HepG2 (cell line): ENCODE data around the gene SELENOM. TPM values are rescaled to one million over a fixed set of nuclear protein-coding genes. Genes with fewer than 3 reads are reported as not detected.

ENCODE experiments used
- ERF ChIP-seq: IDR thresholded peaks from 2 replicates; pipeline ENCODE4 v1.6.1; 2018; ENCODE audit warnings: missing biosample characterization, missing genetic modification reagents
- FOXA1 ChIP-seq, 2 experiments: fragments of 450-650 bp in 1 of 2; sonication (generic) in 1 of 2; formaldehyde crosslinking in 1 of 2; IDR thresholded peaks; 2 replicates each; pipeline versions ENCODE4 v1.4.0 to v1.6.1; 2016 to 2020; ENCODE audit warnings: missing genetic modification reagents in 1 of 2
- LCORL ChIP-seq, 2 experiments: fragments of 450-650 bp in 1 of 2; sonication (generic) in 1 of 2; formaldehyde crosslinking in 1 of 2; IDR thresholded peaks; 2 replicates each; pipeline versions ENCODE4 v1.5.0 to v1.6.1; 2017 to 2020; ENCODE audit warnings: antibody characterized with exemption in 1 of 2, missing genetic modification reagents in 1 of 2
- NCOA2 ChIP-seq: sonication (generic); formaldehyde crosslinking; IDR thresholded peaks from 2 replicates; pipeline ENCODE4 v1.8.0; 2022; ENCODE audit warnings: inconsistent platforms
- NFE2L1 ChIP-seq: sonication (generic); formaldehyde crosslinking; IDR thresholded peaks from 2 replicates; pipeline ENCODE4 v1.4.0; 2020; ENCODE audit warnings: missing genetic modification reagents, mild to moderate bottlenecking, borderline replicate concordance
- NFRKB ChIP-seq: fragments of 450-650 bp; IDR thresholded peaks from 2 replicates; pipeline ENCODE4 v1.6.1; 2017
- NFYB ChIP-seq: sonication (generic); formaldehyde crosslinking; IDR thresholded peaks from 2 replicates; pipeline ENCODE4 v1.4.0; 2020; ENCODE audit warnings: missing genetic modification reagents
- PAWR ChIP-seq: sonication (generic); formaldehyde crosslinking; IDR thresholded peaks from 2 replicates; pipeline ENCODE4 v1.4.0; 2020; ENCODE audit warnings: missing genetic modification reagents, mild to moderate bottlenecking, borderline replicate concordance
- PHF5A ChIP-seq: IDR thresholded peaks from one replicate; pipeline ENCODE4 v1.6.1; 2018; ENCODE audit warnings: low read depth, missing genetic modification reagents; ENCODE audit not compliant: unreplicated experiment
- PLSCR1 ChIP-seq: sonication (generic); formaldehyde crosslinking; IDR thresholded peaks from 2 replicates; pipeline ENCODE4 v1.5.0; 2020; ENCODE audit warnings: missing genetic modification reagents, mild to moderate bottlenecking, borderline replicate concordance
- TEAD3 ChIP-seq: optimal IDR thresholded peaks from 2 replicates; pipeline ENCODE3; 2016; ENCODE audit warnings: borderline replicate concordance
- ZNF260 ChIP-seq: sonication (generic); formaldehyde crosslinking; IDR thresholded peaks from 2 replicates; pipeline ENCODE4 v1.4.0; 2020; ENCODE audit warnings: missing genetic modification reagents, low read depth, mild to moderate bottlenecking, borderline replicate concordance
- ZNF749 ChIP-seq: sonication (generic); formaldehyde crosslinking; IDR thresholded peaks from 2 replicates; pipeline ENCODE4 v1.8.0; 2022; ENCODE audit warnings: mild to moderate bottlenecking, missing genetic modification reagents, moderate library complexity, borderline replicate concordance
- ZSCAN25 ChIP-seq: sonication (generic); formaldehyde crosslinking; IDR thresholded peaks from 2 replicates; pipeline ENCODE4 v1.8.0; 2022; ENCODE audit warnings: mild to moderate bottlenecking, missing genetic modification reagents
- polyA plus RNA-seq, 8 experiments: library from polyadenylated mRNA; depleted of rRNA in 3 of 8; stranded (reverse) in 7 of 8; unstranded in 1 of 8; fragments of >200 nt; fragmentation: Illumina TruSeq in 4 of 8; extraction: Trizol in 4 of 8; gene quantifications; 2 replicates each; pipeline versions ENCODE4 v1.2.1 to v1.2.3, GENCODE V29; 2011 to 2016; ENCODE audit warnings: low read depth in 4 of 8, missing spikeins in 1 of 8, mixed read lengths in 1 of 8; ENCODE audit not compliant: insufficient read depth in 1 of 8
- total RNA-seq, 5 experiments: library from RNA; depleted of rRNA; stranded (reverse); fragments of >200 nt; fragmentation: Illumina TruSeq; extraction: Trizol; gene quantifications; 2 replicates each; pipeline ENCODE4 v1.2.3, GENCODE V29; 2016; ENCODE audit warnings: low read depth in 1 of 5
- TF ChIP-seq, protein P1 (sequence below): sonication (generic); formaldehyde crosslinking; IDR thresholded peaks from 2 replicates; pipeline ENCODE4 v1.4.0; 2020; ENCODE audit warnings: missing genetic modification reagents
- TF ChIP-seq, protein P2 (sequence below): sonication (generic); formaldehyde crosslinking; IDR thresholded peaks from 2 replicates; pipeline ENCODE4 v1.5.1; 2020; ENCODE audit warnings: mild to moderate bottlenecking, missing genetic modification reagents, moderate library complexity
- TF ChIP-seq, protein P3 (sequence below): sonication (generic); IDR thresholded peaks from 2 replicates; pipeline ENCODE4 v1.6.1; 2016; ENCODE audit warnings: low read depth, borderline replicate concordance

The SELENOM gene
- total and polyA plus RNA-seq, 2 of the 13 experiments (the other 11 are each of a cell fraction or from before 2014, with no cell fraction given), result 4.1 to 4.3 TPM

- TF ChIP-seq, protein P1, sequence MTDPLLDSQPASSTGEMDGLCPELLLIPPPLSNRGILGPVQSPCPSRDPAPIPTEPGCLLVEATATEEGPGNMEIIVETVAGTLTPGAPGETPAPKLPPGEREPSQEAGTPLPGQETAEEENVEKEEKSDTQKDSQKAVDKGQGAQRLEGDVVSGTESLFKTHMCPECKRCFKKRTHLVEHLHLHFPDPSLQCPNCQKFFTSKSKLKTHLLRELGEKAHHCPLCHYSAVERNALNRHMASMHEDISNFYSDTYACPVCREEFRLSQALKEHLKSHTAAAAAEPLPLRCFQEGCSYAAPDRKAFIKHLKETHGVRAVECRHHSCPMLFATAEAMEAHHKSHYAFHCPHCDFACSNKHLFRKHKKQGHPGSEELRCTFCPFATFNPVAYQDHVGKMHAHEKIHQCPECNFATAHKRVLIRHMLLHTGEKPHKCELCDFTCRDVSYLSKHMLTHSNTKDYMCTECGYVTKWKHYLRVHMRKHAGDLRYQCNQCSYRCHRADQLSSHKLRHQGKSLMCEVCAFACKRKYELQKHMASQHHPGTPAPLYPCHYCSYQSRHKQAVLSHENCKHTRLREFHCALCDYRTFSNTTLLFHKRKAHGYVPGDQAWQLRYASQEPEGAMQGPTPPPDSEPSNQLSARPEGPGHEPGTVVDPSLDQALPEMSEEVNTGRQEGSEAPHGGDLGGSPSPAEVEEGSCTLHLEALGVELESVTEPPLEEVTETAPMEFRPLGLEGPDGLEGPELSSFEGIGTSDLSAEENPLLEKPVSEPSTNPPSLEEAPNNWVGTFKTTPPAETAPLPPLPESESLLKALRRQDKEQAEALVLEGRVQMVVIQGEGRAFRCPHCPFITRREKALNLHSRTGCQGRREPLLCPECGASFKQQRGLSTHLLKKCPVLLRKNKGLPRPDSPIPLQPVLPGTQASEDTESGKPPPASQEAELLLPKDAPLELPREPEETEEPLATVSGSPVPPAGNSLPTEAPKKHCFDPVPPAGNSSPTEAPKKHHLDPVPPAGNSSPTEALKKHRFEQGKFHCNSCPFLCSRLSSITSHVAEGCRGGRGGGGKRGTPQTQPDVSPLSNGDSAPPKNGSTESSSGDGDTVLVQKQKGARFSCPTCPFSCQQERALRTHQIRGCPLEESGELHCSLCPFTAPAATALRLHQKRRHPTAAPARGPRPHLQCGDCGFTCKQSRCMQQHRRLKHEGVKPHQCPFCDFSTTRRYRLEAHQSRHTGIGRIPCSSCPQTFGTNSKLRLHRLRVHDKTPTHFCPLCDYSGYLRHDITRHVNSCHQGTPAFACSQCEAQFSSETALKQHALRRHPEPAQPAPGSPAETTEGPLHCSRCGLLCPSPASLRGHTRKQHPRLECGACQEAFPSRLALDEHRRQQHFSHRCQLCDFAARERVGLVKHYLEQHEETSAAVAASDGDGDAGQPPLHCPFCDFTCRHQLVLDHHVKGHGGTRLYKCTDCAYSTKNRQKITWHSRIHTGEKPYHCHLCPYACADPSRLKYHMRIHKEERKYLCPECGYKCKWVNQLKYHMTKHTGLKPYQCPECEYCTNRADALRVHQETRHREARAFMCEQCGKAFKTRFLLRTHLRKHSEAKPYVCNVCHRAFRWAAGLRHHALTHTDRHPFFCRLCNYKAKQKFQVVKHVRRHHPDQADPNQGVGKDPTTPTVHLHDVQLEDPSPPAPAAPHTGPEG (CRISPR knock-in tag), result no peak
- TF ChIP-seq NCOA2 (peak; percentile 13; the same call in 1 of the 2 replicates), NFRKB (no peak), TEAD3 (CRISPR knock-in tag) (no peak), ERF (CRISPR knock-in tag) (peak; percentile 78), NFYB (peak; percentile 82), LCORL (IDR thresholded peaks at IDR 0.05) (no peak), LCORL (CRISPR knock-in tag; IDR thresholded peaks at IDR 0.05) (no peak; the same call in 1 of the 2 replicates), ZNF749 (no peak), FOXA1 (IDR thresholded peaks at IDR 0.05) (no peak), FOXA1 (CRISPR knock-in tag; IDR thresholded peaks at IDR 0.05) (0 out of 2 replicates have a peak, but pooled peaks have one; percentile 2), ZSCAN25 (CRISPR knock-in tag) (peak; percentile 57; the same call in 1 of the 2 replicates), ZNF260 (CRISPR knock-in tag) (no peak), PAWR (CRISPR knock-in tag) (no peak), NFE2L1 (CRISPR knock-in tag) (0 out of 2 replicates have a peak, but pooled peaks have one; percentile 47), PHF5A (CRISPR knock-in tag) (peak; percentile 75), PLSCR1 (CRISPR knock-in tag) (peak; percentile 24; the same call in 1 of the 2 replicates)
- TF ChIP-seq, protein P2, sequence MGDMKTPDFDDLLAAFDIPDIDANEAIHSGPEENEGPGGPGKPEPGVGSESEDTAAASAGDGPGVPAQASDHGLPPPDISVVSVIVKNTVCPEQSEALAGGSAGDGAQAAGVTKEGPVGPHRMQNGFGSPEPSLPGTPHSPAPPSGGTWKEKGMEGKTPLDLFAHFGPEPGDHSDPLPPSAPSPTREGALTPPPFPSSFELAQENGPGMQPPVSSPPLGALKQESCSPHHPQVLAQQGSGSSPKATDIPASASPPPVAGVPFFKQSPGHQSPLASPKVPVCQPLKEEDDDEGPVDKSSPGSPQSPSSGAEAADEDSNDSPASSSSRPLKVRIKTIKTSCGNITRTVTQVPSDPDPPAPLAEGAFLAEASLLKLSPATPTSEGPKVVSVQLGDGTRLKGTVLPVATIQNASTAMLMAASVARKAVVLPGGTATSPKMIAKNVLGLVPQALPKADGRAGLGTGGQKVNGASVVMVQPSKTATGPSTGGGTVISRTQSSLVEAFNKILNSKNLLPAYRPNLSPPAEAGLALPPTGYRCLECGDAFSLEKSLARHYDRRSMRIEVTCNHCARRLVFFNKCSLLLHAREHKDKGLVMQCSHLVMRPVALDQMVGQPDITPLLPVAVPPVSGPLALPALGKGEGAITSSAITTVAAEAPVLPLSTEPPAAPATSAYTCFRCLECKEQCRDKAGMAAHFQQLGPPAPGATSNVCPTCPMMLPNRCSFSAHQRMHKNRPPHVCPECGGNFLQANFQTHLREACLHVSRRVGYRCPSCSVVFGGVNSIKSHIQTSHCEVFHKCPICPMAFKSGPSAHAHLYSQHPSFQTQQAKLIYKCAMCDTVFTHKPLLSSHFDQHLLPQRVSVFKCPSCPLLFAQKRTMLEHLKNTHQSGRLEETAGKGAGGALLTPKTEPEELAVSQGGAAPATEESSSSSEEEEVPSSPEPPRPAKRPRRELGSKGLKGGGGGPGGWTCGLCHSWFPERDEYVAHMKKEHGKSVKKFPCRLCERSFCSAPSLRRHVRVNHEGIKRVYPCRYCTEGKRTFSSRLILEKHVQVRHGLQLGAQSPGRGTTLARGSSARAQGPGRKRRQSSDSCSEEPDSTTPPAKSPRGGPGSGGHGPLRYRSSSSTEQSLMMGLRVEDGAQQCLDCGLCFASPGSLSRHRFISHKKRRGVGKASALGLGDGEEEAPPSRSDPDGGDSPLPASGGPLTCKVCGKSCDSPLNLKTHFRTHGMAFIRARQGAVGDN (CRISPR knock-in tag), result peak; percentile 76
- TF ChIP-seq, protein P3, sequence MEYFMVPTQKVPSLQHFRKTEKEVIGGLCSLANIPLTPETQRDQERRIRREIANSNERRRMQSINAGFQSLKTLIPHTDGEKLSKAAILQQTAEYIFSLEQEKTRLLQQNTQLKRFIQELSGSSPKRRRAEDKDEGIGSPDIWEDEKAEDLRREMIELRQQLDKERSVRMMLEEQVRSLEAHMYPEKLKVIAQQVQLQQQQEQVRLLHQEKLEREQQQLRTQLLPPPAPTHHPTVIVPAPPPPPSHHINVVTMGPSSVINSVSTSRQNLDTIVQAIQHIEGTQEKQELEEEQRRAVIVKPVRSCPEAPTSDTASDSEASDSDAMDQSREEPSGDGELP, result no peak
Observed at GRCh38 chr22:31080848-31081649, 26.3 kb downstream of the SELENOM start, which contains the start of gene SMTN (continued).
